Umbilical cord (tissue), 2 donors: Measurements from ENCODE around the gene EBF3. TPM values are rescaled to one million over a fixed set of nuclear protein-coding genes. Genes with fewer than 3 reads are reported as not detected.
A peak's percentile ranks its signal among the peaks of the same experiment; 100 is the strongest.

Source experiments
- DNase-seq: peaks from one replicate; pipeline ENCODE4 v3.0.0-alpha.2; 2015; ENCODE audit warnings: low spot score
- total RNA-seq: library from RNA; depleted of rRNA; stranded (reverse); fragments of >200 nt; gene quantifications from one replicate; pipeline ENCODE4 v1.2.3, GENCODE V29; 2014; ENCODE audit warnings: low replicate concordance; ENCODE audit not compliant: insufficient read depth

Gene EBF3
- total RNA-seq, 1 donor from 2014 or later: 3.6 TPM

DNA sequence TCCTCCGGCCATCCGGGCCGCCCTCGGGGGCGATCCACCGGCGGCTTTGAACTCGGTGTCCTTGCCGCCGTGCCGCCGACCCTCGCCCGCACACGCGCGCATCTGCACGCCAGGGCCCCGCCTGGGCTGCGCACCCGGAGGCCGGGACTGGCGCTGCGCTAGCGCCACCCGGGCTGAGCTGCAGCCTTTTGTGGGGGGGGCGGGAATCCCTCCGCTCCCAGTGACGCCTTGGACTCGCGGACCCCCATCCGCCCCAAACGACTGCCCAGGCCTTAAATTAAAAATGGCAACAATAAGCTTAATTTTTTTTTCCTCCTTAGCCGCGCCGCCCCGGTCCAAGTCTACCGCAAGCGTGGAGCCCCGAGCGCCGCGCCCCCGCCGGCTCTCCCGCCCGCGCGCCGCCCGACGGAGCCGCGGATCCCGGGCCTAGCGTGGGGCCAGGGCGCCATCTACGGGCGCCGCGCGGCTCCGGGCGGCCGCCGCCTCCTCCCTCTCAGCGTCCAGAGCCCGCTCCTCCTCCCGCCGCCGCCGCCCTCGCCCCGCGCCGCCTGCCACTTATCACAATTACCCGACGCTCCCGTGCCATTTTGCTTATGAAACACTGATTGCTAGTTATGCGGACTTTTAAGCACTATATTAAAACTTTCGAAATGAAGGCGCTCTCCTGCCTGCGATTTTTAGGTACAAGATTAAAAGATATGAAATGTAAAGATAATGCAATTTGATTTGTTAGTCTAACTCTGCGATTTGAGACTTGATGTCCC lies 7.5 kb upstream of the EBF3 start:
- DNase-seq: peak; percentile 49

DNA sequence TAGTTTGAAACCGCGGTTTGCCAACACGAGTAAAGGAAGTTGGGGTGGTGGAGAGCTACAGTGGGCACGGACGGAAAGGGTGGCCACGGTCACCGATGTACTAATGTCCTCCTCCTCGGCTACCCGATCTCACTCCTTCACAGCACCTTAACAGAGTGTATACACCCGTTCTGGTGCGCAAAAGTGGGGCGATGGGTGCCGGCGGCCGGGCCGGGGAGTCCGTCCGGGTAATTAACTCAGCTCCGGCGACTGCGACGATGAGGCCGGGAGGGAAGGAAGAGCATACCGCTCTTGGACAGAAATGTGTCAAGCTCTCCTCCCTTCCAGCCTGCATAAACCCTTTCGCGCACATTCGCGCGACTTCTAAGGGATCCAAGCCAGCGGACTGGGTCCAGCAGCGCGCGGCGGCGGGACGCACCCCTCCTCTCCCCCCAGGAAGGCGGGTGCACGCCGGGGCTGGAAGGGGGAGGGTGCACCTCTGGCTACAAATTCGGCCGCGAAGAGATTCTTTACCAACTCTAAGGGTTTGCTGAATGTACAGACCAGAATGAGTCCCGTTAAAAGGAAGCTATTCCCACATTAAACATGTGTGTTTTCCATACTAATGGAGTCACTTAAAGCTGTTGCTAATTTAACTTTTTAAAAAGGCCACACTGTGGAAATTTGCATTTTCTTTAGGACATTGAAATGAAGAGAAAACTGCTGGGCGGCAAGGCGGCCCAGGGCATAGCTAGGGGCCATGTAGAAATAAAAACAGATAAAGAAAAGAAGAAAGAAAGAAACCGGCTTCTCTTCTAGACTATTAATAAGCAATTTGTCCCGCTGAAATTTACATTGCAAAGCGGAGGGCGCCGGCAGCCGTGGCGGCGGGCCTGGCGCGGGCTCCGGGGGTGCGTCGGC lies 6.6 kb upstream of the EBF3 start:
- DNase-seq: no peak

DNA sequence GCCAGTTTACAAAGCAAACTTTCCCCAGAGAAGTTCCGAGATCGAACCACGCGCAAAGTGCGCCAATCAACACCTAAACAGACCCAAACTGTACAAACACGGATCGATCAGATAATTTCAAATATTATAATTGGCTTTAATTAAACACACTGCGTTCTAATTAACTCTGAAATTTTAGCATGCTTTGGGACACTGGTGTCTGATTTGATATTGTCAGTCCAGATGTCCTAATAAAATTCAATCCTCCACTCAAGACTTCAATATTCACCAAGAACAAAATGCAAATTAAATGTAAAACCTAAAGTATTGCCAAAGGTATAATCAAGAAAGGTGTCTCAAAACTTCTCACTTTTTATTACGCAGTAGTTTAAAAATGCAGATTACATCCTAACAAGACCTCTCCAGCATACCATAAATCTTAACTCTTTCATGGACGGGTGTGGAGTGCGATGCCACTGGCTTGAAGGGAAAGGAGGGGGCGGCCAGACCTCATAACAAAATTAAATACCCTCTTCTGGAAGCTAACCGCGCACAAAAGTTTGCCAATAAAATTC lies 5.9 kb upstream of the EBF3 start:
- no peak for DNase-seq

DNA sequence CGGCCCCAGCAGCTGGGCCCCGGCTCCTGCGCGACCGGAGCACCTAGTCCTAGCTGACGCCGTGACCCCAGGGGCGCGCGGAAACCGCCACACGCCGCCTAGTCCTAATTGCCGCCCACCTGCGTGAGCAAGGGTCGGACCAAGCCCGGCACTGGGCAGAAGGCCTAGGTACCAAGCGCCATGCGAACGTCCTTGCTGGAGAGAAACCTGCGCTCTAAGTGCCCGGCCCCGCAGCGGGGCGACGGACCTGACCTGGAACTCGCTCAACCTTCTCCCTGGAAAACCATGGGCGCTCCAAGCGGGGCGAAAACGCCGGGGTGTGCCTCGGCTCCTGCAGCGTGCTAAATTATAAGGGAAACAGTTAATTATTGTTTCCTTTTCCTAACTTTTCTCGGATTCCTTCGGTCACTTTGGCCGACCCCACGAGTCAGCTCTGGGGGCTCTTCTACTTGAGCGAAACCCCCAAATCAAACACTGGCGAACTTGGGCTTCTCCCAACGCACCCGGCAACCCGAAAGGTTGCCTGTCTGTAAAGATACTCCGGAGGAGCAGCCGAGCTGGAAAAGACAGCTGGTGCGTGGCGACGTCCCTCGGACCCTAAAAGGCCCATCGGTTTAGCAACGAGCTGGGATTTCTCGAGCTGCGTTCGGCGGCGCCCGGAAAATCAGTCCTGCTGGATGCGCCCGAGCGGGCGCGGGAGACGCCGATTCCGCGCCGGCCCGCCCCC lies 5.3 kb upstream of the EBF3 start:
- no peak for DNase-seq

DNA sequence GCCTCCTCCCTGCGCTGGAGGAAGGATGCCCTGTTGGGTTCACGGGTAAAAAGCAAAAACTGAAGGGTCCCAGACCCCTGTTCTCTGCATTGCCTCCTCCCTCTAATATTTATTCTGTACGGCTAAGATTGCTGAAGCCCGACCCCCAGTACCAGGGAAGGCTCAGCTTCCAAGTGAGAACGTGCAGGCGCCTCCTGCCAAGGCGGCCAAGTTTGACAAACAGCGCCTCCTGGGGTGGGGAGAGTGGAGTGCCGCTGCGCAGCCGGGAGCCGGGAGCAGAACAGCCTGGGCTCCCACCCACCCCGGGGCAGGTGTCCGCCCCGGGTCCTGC lies 4.7 kb upstream of the EBF3 start:
- DNase-seq: no peak

DNA sequence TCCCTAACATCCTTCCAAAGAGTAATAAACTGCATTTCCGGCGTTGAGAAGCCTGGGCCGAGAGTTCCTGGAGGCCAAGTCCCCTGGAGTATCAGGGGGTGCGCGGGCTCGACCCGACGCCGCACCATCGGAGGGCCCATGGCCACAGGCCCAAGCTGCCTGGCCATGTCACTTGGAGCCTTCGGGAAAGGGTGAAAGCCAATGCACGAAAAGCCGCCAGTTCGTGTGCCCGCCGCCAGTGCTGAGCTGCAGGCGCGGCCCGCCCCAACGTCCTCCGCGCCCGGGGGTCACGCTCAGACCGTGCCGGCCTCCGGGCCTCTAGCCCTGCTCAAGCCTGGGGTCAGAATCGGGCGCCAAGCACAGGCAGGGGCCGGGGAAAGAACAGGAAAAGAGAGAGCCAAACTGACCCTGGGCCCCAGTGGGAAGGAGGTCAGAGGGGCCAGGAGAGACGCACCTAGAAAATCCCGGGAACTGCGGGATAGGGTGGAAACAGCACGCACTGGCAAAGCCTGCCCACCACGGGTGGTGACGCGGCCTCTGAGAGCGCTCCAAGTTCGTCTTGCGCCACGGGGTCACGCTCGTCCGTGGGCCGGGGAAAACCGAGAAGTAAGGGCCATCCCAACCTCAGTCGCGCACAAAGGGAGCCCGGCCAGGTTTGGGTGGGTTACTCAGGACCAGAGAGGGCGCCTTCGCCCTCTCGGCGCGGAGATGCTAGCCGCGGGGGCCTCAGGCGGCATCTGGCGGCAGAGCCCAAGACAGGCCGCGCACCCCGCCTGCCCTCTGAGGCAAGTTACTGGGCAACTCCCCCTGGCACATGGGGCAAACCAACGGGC lies 4.2 kb upstream of the EBF3 start:
- DNase-seq: no peak

DNA sequence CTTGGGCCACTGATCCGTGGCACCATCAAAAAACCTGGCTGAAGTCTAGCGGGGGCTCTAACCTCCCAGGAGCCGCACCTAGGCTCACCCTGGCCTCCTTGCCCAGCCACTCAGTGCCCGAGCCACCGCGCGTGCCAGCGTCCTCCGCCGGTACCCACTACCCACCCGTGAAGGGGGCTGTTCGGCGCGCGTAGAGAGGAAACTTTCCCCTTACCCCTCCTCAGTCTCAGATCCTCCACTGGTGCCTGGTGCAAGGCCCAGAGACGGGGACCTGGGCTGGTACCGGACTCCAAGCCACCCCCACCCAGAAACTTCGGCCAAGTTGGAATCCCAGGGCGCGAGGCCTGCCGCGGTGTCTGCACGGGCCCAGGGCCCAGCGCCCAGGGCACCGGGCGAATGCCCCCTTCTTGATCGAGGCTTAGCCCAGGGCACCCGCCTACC lies 3.5 kb upstream of the EBF3 start:
- no peak for DNase-seq

DNA sequence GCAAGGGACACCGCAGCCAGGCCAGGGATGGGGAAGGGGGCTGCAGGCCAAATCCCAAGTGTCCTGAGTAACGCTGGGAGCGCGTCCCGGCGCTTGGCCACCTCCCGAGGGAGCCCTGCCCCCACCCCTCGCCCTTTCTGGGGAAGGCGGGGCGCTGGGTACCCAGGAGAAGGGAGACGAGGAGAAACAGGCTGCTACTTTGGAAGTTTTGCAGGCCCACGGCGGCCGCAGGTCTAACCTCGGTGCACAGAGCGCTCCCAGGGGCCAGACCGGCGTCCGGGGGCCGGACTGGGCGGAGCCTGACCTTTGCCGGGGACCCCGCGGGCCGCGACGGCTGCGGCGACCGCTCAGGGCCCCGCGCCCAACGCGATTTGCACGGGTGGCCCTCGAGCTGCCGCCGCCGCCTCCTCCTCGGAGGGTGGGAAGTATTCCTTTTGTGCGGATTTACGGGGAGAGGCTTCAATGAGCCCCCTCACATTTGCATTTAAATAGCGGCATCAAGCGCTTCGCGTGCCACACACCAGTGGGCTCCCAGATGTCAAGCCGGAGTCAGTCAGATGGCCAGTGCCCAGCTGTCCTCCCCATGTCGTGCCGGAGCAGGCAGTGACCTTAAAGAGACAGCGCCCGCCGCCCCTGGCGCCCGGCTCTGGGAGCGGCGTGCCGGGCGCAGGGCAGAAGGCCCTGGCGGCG lies 3.0 kb upstream of the EBF3 start:
- DNase-seq: no peak

DNA sequence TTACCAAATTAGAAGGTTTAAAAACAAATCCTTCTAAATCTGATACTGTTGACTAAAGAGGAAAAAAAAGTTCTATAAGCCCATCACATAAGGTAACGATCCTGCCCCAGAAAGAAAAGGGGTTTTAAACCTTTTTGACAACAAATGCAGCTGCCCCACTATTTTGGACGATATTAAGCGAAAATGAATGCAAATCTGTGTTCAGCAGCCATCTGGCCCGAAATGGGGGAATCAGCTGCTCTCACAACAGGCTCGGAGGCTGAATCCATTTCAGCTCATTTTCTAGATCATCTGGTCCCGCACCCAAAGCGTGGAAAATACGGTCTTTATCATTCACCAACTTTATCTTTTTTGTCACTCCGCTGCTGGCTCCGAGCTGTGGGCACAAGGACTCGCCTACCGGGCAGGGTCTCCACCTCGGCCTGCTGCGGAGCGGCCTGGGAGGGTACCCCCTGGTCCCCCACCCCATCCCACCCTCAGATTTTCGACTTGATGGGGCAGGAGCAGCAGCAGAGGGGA lies 2.4 kb upstream of the EBF3 start:
- DNase-seq: no peak

DNA sequence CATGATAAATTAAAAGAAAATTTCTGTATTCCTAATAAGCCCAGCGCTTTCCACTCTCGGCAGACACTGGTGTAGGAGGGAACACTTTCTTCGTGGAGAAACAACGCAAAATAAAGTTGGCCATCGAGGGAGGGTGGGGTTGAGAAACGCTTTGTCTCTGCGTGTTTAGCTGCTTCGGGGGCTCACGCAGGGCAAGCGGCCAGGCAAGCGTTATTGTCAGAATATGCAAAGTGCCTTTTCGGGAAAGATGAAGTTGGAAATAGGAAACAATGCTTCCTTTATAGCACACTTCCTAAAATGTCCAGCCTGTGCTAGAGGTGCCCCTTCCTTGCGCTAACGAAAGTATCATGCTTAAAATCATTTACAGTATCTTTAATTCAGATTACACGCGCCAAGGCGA lies 1.9 kb upstream of the EBF3 start:
- DNase-seq: no peak

DNA sequence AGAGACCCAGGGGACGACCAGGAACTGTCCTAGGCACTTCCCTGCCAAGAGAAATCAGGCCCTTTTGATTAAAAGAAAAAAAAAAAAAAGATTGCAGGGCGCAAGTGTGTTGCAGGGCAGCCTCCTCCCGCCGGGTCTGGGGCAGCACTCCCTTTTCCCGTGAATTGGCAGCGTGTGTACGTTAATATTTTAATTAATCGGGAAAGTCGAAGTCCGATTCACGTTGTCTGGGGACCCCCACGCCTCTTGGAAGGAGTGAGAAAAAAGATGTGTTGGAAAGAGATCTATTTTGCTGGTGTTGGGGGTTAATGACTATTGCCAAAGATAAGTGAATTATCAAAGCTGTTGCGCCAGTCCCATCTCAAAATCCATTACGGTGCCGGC lies 1.3 kb upstream of the EBF3 start:
- DNase-seq: no peak

DNA sequence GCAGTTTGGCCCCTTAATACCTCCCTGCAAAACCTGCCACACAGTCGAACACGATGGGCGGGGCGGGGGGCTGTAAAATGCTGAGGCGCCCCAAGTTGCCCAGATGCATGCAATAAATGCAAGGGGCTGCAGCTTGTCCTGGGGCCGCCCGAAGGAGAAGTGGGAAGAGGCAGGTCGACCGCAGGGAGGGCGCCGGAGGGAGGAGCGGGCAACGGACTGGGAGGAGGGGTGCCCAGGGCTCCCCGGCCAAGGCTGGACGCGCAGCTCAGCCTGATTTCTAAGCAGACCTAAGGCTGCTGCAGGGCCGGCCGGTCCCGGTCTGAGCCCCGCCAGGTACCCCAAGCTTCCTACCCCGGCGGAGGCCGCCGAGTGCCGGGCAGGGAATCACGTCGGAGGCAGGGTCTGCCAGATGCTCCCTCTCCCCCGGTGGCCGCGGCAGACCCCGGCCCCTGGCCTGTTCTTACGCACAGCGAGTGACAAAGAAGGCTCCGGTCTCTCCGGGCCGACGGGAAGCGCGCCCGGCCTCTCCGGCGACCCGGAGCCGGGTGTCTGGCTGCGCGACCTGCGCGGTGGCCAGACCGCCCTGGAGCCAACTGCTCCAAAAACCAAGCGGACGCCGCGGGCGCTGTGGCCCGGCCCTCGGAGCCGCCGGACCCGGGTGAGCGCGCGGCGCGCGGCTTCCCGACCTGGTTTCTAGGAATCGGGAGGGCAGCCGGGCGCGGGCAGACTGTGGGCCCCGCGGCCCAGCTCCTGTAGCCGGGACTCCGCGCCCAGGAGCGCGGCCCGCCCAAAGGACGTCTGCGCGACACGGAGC lies 744 bp upstream of the EBF3 start:
- no peak for DNase-seq

DNA sequence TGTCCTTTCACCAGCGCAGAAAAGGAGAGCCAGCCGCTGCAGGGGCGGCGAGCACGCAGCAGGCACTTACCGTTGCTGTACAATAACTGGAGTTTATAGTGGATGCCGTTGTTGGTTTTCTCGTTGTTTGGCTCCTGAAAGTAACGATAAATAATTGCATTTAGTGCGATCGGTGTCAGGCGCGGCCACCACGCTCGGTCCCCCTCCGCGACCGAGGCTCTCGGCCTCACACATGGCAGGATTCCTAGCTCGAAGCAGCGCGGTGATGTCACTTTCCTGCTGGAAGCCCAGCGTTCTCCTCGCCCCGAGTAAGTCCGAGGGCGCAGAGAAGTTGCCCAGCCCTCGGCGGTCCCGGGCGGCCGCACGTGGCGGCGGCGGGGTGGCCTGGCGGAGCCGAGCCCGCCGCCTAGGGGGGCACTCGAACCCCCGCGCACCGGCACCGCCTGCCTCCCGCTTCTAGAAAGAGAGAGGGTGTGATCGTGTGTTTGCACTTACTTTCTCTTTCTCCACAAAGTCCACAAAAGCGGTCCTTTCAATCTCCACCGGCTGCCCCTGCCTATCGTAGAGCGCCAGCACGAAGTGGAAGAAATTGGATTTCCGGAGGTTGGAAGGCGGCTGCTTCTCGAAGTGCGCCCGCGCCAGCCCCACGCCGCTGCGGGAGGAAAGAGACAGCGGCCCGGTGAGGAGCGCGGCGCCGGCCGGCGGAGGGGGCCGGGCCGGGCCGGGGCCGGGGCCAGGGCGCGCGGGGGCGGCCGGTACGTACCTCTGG lies 1.0 kb downstream of the EBF3 start:
- DNase-seq: peak; percentile 49

DNA sequence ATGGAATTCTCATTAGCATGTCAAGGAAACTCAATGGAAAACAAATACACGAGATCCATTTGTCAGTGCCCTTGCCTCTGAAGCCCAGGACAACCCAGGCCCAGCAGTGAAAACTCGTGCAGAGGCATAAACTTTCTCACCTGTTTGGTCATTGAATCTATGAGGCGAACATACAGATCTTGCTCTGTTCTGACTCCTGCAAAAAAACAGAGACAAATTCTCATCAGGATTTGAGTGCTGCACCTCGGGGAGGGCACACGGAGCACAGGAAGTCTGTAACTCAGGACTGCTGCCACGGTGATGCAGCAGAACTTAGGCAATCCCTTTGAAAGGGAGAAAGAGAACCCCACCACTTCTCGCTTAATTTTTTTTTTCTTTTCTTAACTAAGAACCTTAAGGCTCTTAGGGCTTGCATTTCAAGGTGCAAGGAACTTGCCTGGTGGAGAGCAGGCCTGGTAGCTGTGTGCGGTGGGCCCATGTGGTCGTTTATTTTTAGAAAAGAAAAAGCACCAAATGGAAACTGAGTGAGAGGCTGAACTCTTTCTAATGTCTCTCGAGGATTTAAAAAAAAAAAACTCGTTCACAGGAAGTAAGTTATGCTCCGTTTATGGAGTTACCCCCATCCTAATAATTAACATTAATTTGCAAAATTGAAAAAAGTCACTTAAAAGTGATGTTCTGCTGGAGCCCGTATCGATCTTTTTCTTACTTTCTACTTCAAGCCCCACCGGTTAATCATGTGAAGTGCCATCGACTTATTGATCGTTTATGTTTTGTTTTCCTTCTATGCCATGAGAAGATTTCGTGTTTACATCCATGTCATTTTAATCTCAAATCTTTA lies 1.8 kb downstream of the EBF3 start:
- no peak for DNase-seq

DNA sequence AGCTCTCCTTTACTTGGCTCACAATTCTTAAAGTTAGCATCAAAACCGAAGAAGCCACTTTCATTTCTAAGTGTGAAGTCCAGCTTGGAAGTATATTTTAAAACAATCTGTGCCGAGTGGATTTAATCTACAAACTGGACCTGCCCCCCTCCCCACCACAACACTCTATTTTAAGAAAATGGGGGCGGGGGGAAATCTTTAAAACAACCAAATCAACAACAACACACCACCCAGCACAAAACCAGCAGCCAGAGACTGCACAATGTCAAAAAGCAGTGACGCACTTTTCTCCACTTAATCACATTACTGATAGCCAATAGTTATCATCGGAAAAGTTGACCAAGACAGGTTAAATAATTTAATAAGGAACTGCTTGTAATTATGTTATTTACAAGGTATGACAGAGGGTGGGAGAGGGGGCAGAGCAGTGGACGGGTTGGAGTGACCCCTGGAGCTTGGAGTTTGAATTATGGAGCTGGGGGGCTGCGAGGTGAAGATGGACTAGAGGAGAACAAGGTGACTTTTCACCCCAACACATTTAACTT lies 2.8 kb downstream of the EBF3 start:
- DNase-seq: no peak

DNA sequence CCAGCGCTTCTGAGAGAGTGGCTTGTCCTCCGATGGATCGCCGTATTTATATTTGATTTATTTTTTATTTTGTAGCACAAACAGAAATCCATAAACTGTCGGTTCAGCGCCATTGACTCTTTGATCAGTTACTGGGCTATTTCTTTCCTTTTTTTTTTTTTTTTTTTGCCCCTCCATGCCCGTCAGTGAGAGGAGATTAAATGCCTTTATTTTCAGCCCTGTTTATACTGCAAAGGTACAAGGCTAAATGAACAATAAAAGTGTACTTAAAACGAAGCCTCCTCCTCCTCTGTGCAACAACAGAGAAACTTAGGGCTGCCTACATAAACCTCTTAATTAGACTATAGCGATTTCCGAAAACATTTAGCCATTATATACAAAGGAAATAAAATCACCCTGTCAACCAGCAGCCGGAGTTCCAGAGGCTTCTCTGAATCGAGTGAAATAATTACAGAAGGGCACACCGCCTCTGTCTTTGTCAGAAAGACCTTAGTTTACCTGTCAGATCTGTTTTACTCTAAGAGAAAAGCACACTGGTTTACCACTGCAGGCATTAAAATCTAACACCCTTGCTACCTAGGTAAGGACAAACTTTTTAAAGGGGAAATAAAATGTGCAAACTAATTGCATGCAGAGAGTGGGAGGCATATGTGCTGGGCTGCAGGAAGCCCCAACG lies 3.5 kb downstream of the EBF3 start:
- no peak for DNase-seq
